Testis (tissue), 5 donors: Measurements from ENCODE around the gene USP17L17. TPM values are rescaled to one million over a fixed set of nuclear protein-coding genes. Genes with fewer than 3 reads are reported as not detected.
"Not testable (repeated sequence)": the region's sequence is repeated elsewhere in the genome, so short reads cannot be mapped to it uniquely, and the experiment has no call there.

Experiments used
- DNase-seq: peaks from one replicate; pipeline ENCODE4 v3.0.0-alpha.2; 2019
- H3K27ac ChIP-seq, 2 donors: fragments of 200-600 bp; sonication (generic); one replicate each; pipeline ENCODE4 v1.5.1; 2019
- H3K27me3 ChIP-seq: fragments of 200-600 bp; sonication (generic); one replicate; pipeline ENCODE4 v1.5.1; 2019
- H3K36me3 ChIP-seq: fragments of 200-600 bp; sonication (generic); one replicate; pipeline ENCODE4 v1.5.1; 2017; ENCODE audit warnings: low read depth; ENCODE audit errors: missing control alignments
- H3K4me1 ChIP-seq: fragments of 200-600 bp; sonication (generic); one replicate; pipeline ENCODE4 v1.5.1; 2019
- H3K4me3 ChIP-seq, 2 donors: fragments of 200-600 bp; sonication (generic); one replicate each; pipeline ENCODE4 v1.5.1; 2017 to 2019
- H3K9me3 ChIP-seq: fragments of 200-600 bp; sonication (generic); one replicate; pipeline ENCODE4 v1.5.1; 2017
- WGBS, 2 donors: methylation state at CpG; one replicate each; pipeline ENCODE4 v1.1.5; 2018; 5-methylcytosine and 5-hydroxymethylcytosine counted together
- intact Hi-C: fragments of 100-400 bp; cut with DNase I; formaldehyde crosslinking; loops from one replicate; pipeline ENCODE4 v1.15.1; 2023; ENCODE audit warnings: low total_unique reads
- long read RNA-seq, 2 donors: transcript quantifications; one replicate each; lab custom pipeline, GENCODE V29; 2026
- polyA plus RNA-seq: library from polyadenylated mRNA; stranded (reverse); fragments of 350-450 nt; fragmentation: Illumina TruSeq; extraction: RNeasy Lipid Tissue Mini Kit (QIAGEN cat#74804); gene quantifications from one replicate; pipeline ENCODE4 v1.2.3, GENCODE V29; 2014; ENCODE audit warnings: low read depth, low replicate concordance; ENCODE audit not compliant: insufficient read depth
- total RNA-seq, 2 donors: library from RNA; depleted of rRNA; stranded (reverse); fragments of >200 nt; gene quantifications; one replicate each; pipeline ENCODE4 v1.2.3, GENCODE V29; 2016

Gene USP17L17
- not detected for total RNA-seq
- not detected for polyA plus RNA-seq
- long read RNA-seq, donor 1: 0 reads
- long read RNA-seq, donor 2: 0 reads

- WGBS, 2 donors: 83% methylated on average over 14 of the region's 14 CpGs; no CpG with 5 or more reads in 1 of the 2 donors
- H3K36me3 ChIP-seq, H3K27me3 ChIP-seq, H3K27ac ChIP-seq, intact Hi-C loops, H3K9me3 ChIP-seq, H3K4me1 ChIP-seq, DNase-seq, H3K4me3 ChIP-seq: not testable (repeated sequence)
These were observed at the start of gene USP17L17 for GRCh38 chr4:9243579-9243978. Gene USP17L17 (plus strand): TSS chr4:9243879. CDS start chr4:9243879, 0 bp downstream.

GRCh38 chr4:9210357-9210756 lies 33.3 kb upstream of the USP17L17 start, which contains the start of gene USP17L10:
Gene USP17L10 (plus strand): TSS chr4:9210657. CDS start chr4:9210657, 0 bp downstream.
- intact Hi-C loops, H3K36me3 ChIP-seq, H3K4me3 ChIP-seq, H3K4me1 ChIP-seq, H3K27me3 ChIP-seq, H3K9me3 ChIP-seq, H3K27ac ChIP-seq, DNase-seq: not testable (repeated sequence)
- WGBS, 2 donors: no CpG with 5 or more reads among the region's 13 CpGs

- DNase-seq, intact Hi-C loops, H3K27me3 ChIP-seq, H3K4me1 ChIP-seq, H3K9me3 ChIP-seq, H3K4me3 ChIP-seq, H3K36me3 ChIP-seq, H3K27ac ChIP-seq: not testable (repeated sequence)
- 56 to 62% methylated on average over 9 to 10 of the region's 14 CpGs for WGBS, 2 donors
These were observed 29.0 kb upstream of the USP17L17 start for GRCh38 chr4:9214701-9215100.

- H3K4me3 ChIP-seq, H3K36me3 ChIP-seq, H3K4me1 ChIP-seq, DNase-seq, intact Hi-C loops, H3K27me3 ChIP-seq, H3K9me3 ChIP-seq, H3K27ac ChIP-seq: not testable (repeated sequence)
- WGBS, 2 donors: no CpG with 5 or more reads among the region's 14 CpGs
These were observed 28.6 kb upstream of the USP17L17 start, which contains the start of gene USP17L11 for GRCh38 chr4:9215105-9215504. Gene USP17L11 (plus strand): TSS chr4:9215405. CDS start chr4:9215405, 0 bp downstream.

GRCh38 chr4:9219852-9220251 lies 23.8 kb upstream of the USP17L17 start, which contains the start of gene USP17L12:
Gene USP17L12 (plus strand): TSS chr4:9220152. CDS start chr4:9220152, 0 bp downstream.
- DNase-seq, H3K36me3 ChIP-seq, H3K4me1 ChIP-seq, H3K27me3 ChIP-seq, H3K4me3 ChIP-seq, H3K9me3 ChIP-seq, intact Hi-C loops, H3K27ac ChIP-seq: not testable (repeated sequence)
- no CpG with 5 or more reads among the region's 13 CpGs for WGBS, 2 donors

GRCh38 chr4:9224596-9224995 lies 19.1 kb upstream of the USP17L17 start, which contains the start of gene USP17L13:
Gene USP17L13 (plus strand): TSS chr4:9224896. CDS start chr4:9224896, 0 bp downstream.
- intact Hi-C loops, DNase-seq, H3K4me3 ChIP-seq, H3K4me1 ChIP-seq, H3K9me3 ChIP-seq, H3K27ac ChIP-seq, H3K36me3 ChIP-seq, H3K27me3 ChIP-seq: not testable (repeated sequence)
- WGBS, 2 donors: no CpG with 5 or more reads among the region's 14 CpGs

GRCh38 chr4:9230249-9230648 lies 13.4 kb upstream of the USP17L17 start:
- intact Hi-C loops, H3K27ac ChIP-seq: not testable (repeated sequence)
- 82% methylated on average over 5 of the region's 8 CpGs; no CpG with 5 or more reads in 1 of the 2 donors for WGBS, 2 donors

GRCh38 chr4:9234085-9234484 lies 9.6 kb upstream of the USP17L17 start, which contains the start of gene USP17L15:
Gene USP17L15 (plus strand): TSS chr4:9234385. CDS start chr4:9234385, 0 bp downstream.
- H3K4me3 ChIP-seq, H3K9me3 ChIP-seq, H3K27ac ChIP-seq, H3K36me3 ChIP-seq, DNase-seq, H3K27me3 ChIP-seq, intact Hi-C loops, H3K4me1 ChIP-seq: not testable (repeated sequence)
- WGBS, 2 donors: no CpG with 5 or more reads among the region's 15 CpGs

More at GRCh38 chr4:9230249-9230648, 13.4 kb upstream of the USP17L17 start:
- H3K4me3 ChIP-seq, H3K9me3 ChIP-seq, H3K4me1 ChIP-seq, DNase-seq, H3K36me3 ChIP-seq, H3K27me3 ChIP-seq: not testable (repeated sequence)

- intact Hi-C loops: not testable (repeated sequence)
These were observed 5.2 kb upstream of the USP17L17 start for GRCh38 chr4:9238461-9238860.

GRCh38 chr4:9247953-9248680 lies 4.4 kb downstream of the USP17L17 start, which contains the start of gene USP17L18:
Gene USP17L18 (plus strand): TSS chr4:9248630. CDS start chr4:9248630, 0 bp downstream.
- H3K4me1 ChIP-seq, H3K36me3 ChIP-seq, H3K4me3 ChIP-seq, H3K27me3 ChIP-seq, H3K27ac ChIP-seq, H3K9me3 ChIP-seq, intact Hi-C loops: not testable (repeated sequence)
- WGBS, 2 donors: 50 to 55% methylated on average over 9 to 11 of the region's 26 CpGs
- peak; percentile 13 for DNase-seq

More at GRCh38 chr4:9238461-9238860, 5.2 kb upstream of the USP17L17 start:
- DNase-seq: peak; percentile 10
- not testable (repeated sequence) for H3K9me3 ChIP-seq, H3K4me3 ChIP-seq, H3K4me1 ChIP-seq, H3K27ac ChIP-seq, H3K27me3 ChIP-seq, H3K36me3 ChIP-seq
- WGBS, 2 donors: no CpG with 5 or more reads among the region's 12 CpGs

GRCh38 chr4:9253078-9253477 lies 9.4 kb downstream of the USP17L17 start, which contains the start of gene USP17L19:
Gene USP17L19 (plus strand): TSS chr4:9253378. CDS start chr4:9253378, 0 bp downstream.
- no CpG with 5 or more reads among the region's 13 CpGs for WGBS, 2 donors
- intact Hi-C loops, DNase-seq, H3K36me3 ChIP-seq, H3K27me3 ChIP-seq, H3K4me1 ChIP-seq, H3K4me3 ChIP-seq, H3K9me3 ChIP-seq, H3K27ac ChIP-seq: not testable (repeated sequence)

GRCh38 chr4:9257824-9258223 lies 14.1 kb downstream of the USP17L17 start, which contains the start of gene USP17L20:
Gene USP17L20 (plus strand): TSS chr4:9258124. CDS start chr4:9258124, 0 bp downstream.
- no CpG with 5 or more reads among the region's 15 CpGs for WGBS, 2 donors
- intact Hi-C loops: not testable (repeated sequence)

More at GRCh38 chr4:9257824-9258223, 14.1 kb downstream of the USP17L17 start, which contains the start of gene USP17L20:
- H3K27ac ChIP-seq, H3K9me3 ChIP-seq, H3K36me3 ChIP-seq, H3K4me1 ChIP-seq, DNase-seq, H3K27me3 ChIP-seq, H3K4me3 ChIP-seq: not testable (repeated sequence)
